B cell (primary cell): ENCODE measurements around the gene ZFR. TPM values are rescaled to one million over a fixed set of nuclear protein-coding genes. Genes with fewer than 3 reads are reported as not detected.

Experiments
- ATAC-seq: fragments of 200-7000 bp; cut with Tn5 transposase; one replicate; pipeline ENCODE4 v1.10.0; 2021; ENCODE audit warnings: low read depth, mild to moderate bottlenecking, moderate number of reproducible peaks, moderate library complexity
- CTCF ChIA-PET: fragments of 350-600 bp; sonication (Branson Sonifier 250); formaldehyde crosslinking; loops from one replicate; lab custom pipeline; 2021; ENCODE audit warnings: antibody characterized with exemption, inconsistent platforms; lab: Charles Lee
- POLR2A ChIA-PET: fragments of 350-600 bp; sonication (Branson Sonifier 250); formaldehyde crosslinking; loops from one replicate; lab custom pipeline; 2021; ENCODE audit warnings: antibody characterized with exemption; lab: Charles Lee
- DNase-seq: peaks from one replicate; pipeline ENCODE4 v3.0.0; 2013
- H2AFZ ChIP-seq: 2 replicates; pipeline ENCODE4 v1.6.1; 2012; ENCODE audit warnings: mild to moderate bottlenecking, low read depth, low read length; ENCODE audit not compliant: insufficient read depth, poor library complexity, severe bottlenecking
- H3K27ac ChIP-seq, 2 donors: 1 replicate in 1 of 2; 2 replicates in 1 of 2; pipeline ENCODE4 v1.5.1; 2012 to 2013; ENCODE audit warnings: low read length in 2 of 2, mild to moderate bottlenecking in 2 of 2, moderate library complexity in 1 of 2
- H3K27me3 ChIP-seq, 4 experiments: fragments of 200-600 bp in 1 of 4; sonication (generic) in 1 of 4; replicated peaks in 1 of 4; 1 replicate in 2 of 4; 2 replicates in 2 of 4; pipeline versions ENCODE4 v1.6.1 to v1.7.0; 2013 to 2016; ENCODE audit warnings: low read length in 3 of 4, mild to moderate bottlenecking in 2 of 4, mixed read lengths in 1 of 4, moderate library complexity in 1 of 4; ENCODE audit not compliant: insufficient read depth in 4 of 4, control insufficient read depth in 3 of 4; ENCODE audit errors: control extremely low read depth in 1 of 4
- H3K36me3 ChIP-seq, 2 experiments: replicated peaks in 1 of 2; 1 replicate in 1 of 2; 2 replicates in 1 of 2; pipeline versions ENCODE4 v1.6.1 to v1.7.1; 2013; ENCODE audit warnings: low read length in 1 of 2; ENCODE audit not compliant: insufficient read depth in 2 of 2, control insufficient read depth in 1 of 2; ENCODE audit errors: control extremely low read depth in 1 of 2, extremely low read depth in 1 of 2
- H3K4me1 ChIP-seq, 2 donors: fragments of 200-600 bp in 1 of 2; sonication (generic) in 1 of 2; 1 replicate in 1 of 2; 2 replicates in 1 of 2; pipeline versions ENCODE4 v1.5.1 to v1.6.1; 2013 to 2017; ENCODE audit warnings: low read length in 2 of 2; ENCODE audit not compliant: control insufficient read depth in 2 of 2, insufficient read depth in 2 of 2
- H3K4me2 ChIP-seq: replicated peaks from 2 replicates; pipeline ENCODE3; 2012; ENCODE audit warnings: mild to moderate bottlenecking, low read depth, low read length; ENCODE audit not compliant: poor library complexity, severe bottlenecking
- H3K4me3 ChIP-seq, 5 experiments: fragments of 200-600 bp in 1 of 5; sonication (generic) in 1 of 5; 1 replicate in 3 of 5; 2 replicates in 2 of 5; pipeline versions ENCODE4 v1.5.1 to v1.7.0; 2011 to 2016; ENCODE audit warnings: low read length in 4 of 5, mild to moderate bottlenecking in 4 of 5, low read depth in 2 of 5, control low read depth in 1 of 5, moderate library complexity in 1 of 5; ENCODE audit not compliant: insufficient read depth in 1 of 5; ENCODE audit errors: control extremely low read depth in 1 of 5, extremely low read depth in 1 of 5
- H3K79me2 ChIP-seq: fragments of 200-600 bp; sonication (generic); one replicate; pipeline ENCODE4 v1.6.0; 2016; ENCODE audit warnings: low read length; ENCODE audit not compliant: control insufficient read depth, insufficient read depth
- H3K9ac ChIP-seq: fragments of 200-600 bp; sonication (generic); 2 replicates; pipeline ENCODE4 v1.6.1; 2017; ENCODE audit warnings: mild to moderate bottlenecking, low read length, moderate library complexity
- H3K9me3 ChIP-seq, 3 donors: one replicate each; pipeline versions ENCODE4 v1.6.1 to v1.7.1; 2013; ENCODE audit warnings: low read length in 2 of 3; ENCODE audit not compliant: control insufficient read depth in 2 of 3, insufficient read depth in 1 of 3; ENCODE audit errors: control extremely low read depth in 1 of 3
- H4K20me1 ChIP-seq: 2 replicates; pipeline ENCODE4 v1.6.0; 2012; ENCODE audit warnings: mild to moderate bottlenecking, low read length; ENCODE audit not compliant: insufficient read depth, control insufficient read depth, poor library complexity, severe bottlenecking
- H3K27ac Mint-ChIP-seq: one replicate; pipeline ENCODE4 v1.8.0; 2021; ENCODE audit warnings: mixed read lengths
- H3K27me3 Mint-ChIP-seq: one replicate; pipeline ENCODE4 v1.8.0; 2021; ENCODE audit warnings: mixed read lengths
- H3K4me1 Mint-ChIP-seq: one replicate; pipeline ENCODE4 v1.8.0; 2021; ENCODE audit warnings: mixed read lengths
- H3K4me3 Mint-ChIP-seq: one replicate; pipeline ENCODE4 v1.8.0; 2021; ENCODE audit warnings: mixed read lengths
- H3K9me3 Mint-ChIP-seq: one replicate; pipeline ENCODE4 v1.8.0; 2022; ENCODE audit warnings: mixed read lengths; ENCODE audit not compliant: insufficient read depth
- CTCF ChIP-seq: fragments of 200-600 bp; IDR thresholded peaks from one replicate; pipeline ENCODE4 v1.8.0; 2022; ENCODE audit warnings: antibody characterized with exemption, mild to moderate bottlenecking
- EZH2 ChIP-seq: IDR thresholded peaks from 2 replicates; pipeline ENCODE4 v1.6.1; 2012; ENCODE audit warnings: borderline replicate concordance, low read depth, mild to moderate bottlenecking, moderate library complexity, low read length; ENCODE audit not compliant: insufficient read depth, poor library complexity, severe bottlenecking
- WGBS: methylation state at CpG from one replicate; pipeline ENCODE4 v1.1.5; 2013; ENCODE audit warnings: missing lambda C conversion rate; ENCODE audit not compliant: insufficient coverage; 5-methylcytosine and 5-hydroxymethylcytosine counted together
- intact Hi-C: fragments of 100-400 bp; cut with micrococcal nuclease; formaldehyde crosslinking; loops from one replicate; pipeline ENCODE4 v1.10.0; 2022
- polyA plus RNA-seq: library from polyadenylated mRNA; depleted of rRNA; stranded (reverse); fragments of >200 nt; gene quantifications from 2 replicates; pipeline ENCODE4 v1.2.3, GENCODE V29; 2012
- total RNA-seq, 2 donors: library from RNA; stranded (reverse); fragments of 120-200 nt in 1 of 2; gene quantifications; 1 replicate in 1 of 2; 2 replicates in 1 of 2; pipeline versions ENCODE4 v1.2.3 to v1.2.4, GENCODE V29; 2013 to 2022

The ZFR gene
- total and polyA plus RNA-seq, 2 donors (not counting 1 experiment from before 2014, with no cell fraction given), result 31.4 to 69.0 TPM

- Histone ChIP-seq H3K4me3 (no peak overlapping the region), H3K9me3 (peaks cover 0 to 23% (median 18%) of the 10 kb centered on the region in 3 donors), H3K27me3 (no peaks in the 10 kb centered on the region), H3K9ac (no peak overlapping the region), H3K4me1 (no peaks in the 10 kb centered on the region), H3K79me2 (no peaks in the 10 kb centered on the region), H3K27ac (no peak overlapping the region), H3K4me2 (no peak overlapping the region), H4K20me1 (no peaks in the 10 kb centered on the region), H3K36me3 (no peaks in the 10 kb centered on the region), H2AFZ (no peak overlapping the region)
- TF ChIP-seq CTCF, result no peak
- no peak for TF ChIP-seq EZH2
- no peaks in the 10 kb centered on the region for H3K4me1 Mint-ChIP-seq
- no peak overlapping the region for H3K27ac Mint-ChIP-seq
- ChIA-PET CTCF (interaction anchor here (0.6 to 1.3 kb wide), 5 partner anchors 9 to 112 kb away, joined by 3 to 7 read pairs (median 4); no protein-coding TSS in a partner anchor), POLR2A (no interaction called here)
- H3K27me3 Mint-ChIP-seq, result no peaks in the 10 kb centered on the region
- no peak for ATAC-seq
- WGBS, result 80% methylated on average over 1 of the region's 4 CpGs
- DNase-seq, result no peak
- intact Hi-C loops, result no loop called here
- peaks cover 5% of the 10 kb centered on the region for H3K9me3 Mint-ChIP-seq
- H3K4me3 Mint-ChIP-seq, result no peak overlapping the region
Observed at GRCh38 chr5:32339878-32340277, 104.7 kb downstream of the ZFR start.

GRCh38 chr5:32339198-32339597, 105.3 kb downstream of the ZFR start:
- no peak for ATAC-seq

More at GRCh38 chr5:32339198-32339597, 105.3 kb downstream of the ZFR start:
- no peak for TF ChIP-seq EZH2
- intact Hi-C loops, result no loop called here
- Mint-ChIP-seq H3K4me1 (no peaks in the 10 kb centered on the region), H3K27ac (no peak overlapping the region), H3K9me3 (peaks cover 5% of the 10 kb centered on the region), H3K27me3 (no peaks in the 10 kb centered on the region), H3K4me3 (no peak overlapping the region)
- Histone ChIP-seq H3K4me1 (no peaks in the 10 kb centered on the region), H3K9me3 (peaks cover 0 to 23% (median 18%) of the 10 kb centered on the region in 3 donors), H3K27me3 (no peaks in the 10 kb centered on the region), H3K79me2 (no peaks in the 10 kb centered on the region), H3K9ac (no peak overlapping the region), H3K27ac (no peak overlapping the region), H3K4me3 (no peak overlapping the region), H4K20me1 (no peaks in the 10 kb centered on the region), H3K4me2 (no peak overlapping the region), H2AFZ (no peak overlapping the region), H3K36me3 (no peaks in the 10 kb centered on the region)
- POLR2A ChIA-PET, result no interaction called here
- no CpG with 5 or more reads among the region's 2 CpGs for WGBS
- DNase-seq, result no peak
- CTCF ChIA-PET, result interaction anchor here (0.6 to 1.3 kb wide), 5 partner anchors 8 to 112 kb away, joined by 3 to 7 read pairs (median 4); no protein-coding TSS in a partner anchor
